SK-N-SH treated with all-trans-retinoic acid at 6 μM for 48 hours (cell line): ENCODE results near the gene CYTL1.

Source experiments
- BACH2 ChIP-seq: fragments of 250-450 bp; sonication (Bioruptor Pico); IDR thresholded peaks from 2 replicates; pipeline ENCODE4 v1.9.0; 2021; ENCODE audit warnings: mild to moderate bottlenecking, borderline replicate concordance
- CSDC2 ChIP-seq: fragments of 250-450 bp; sonication (Bioruptor Pico); IDR thresholded peaks from 2 replicates; pipeline ENCODE4 v1.5.0; 2020; ENCODE audit warnings: mild to moderate bottlenecking, moderate library complexity
- GLIS3 ChIP-seq: fragments of 250-450 bp; sonication (Bioruptor Pico); IDR thresholded peaks from 2 replicates; pipeline ENCODE4 v1.5.0; 2020; ENCODE audit warnings: mild to moderate bottlenecking, moderate library complexity
- PPARA ChIP-seq: fragments of 250-450 bp; sonication (Bioruptor Pico); IDR thresholded peaks from 2 replicates; pipeline ENCODE4 v1.5.0; 2020; ENCODE audit warnings: mild to moderate bottlenecking, borderline replicate concordance
- RARB ChIP-seq: fragments of 250-450 bp; sonication (Bioruptor Pico); IDR thresholded peaks from 2 replicates; pipeline ENCODE4 v1.8.0; 2021; ENCODE audit warnings: mild to moderate bottlenecking, moderate library complexity
- SNAI2 ChIP-seq: fragments of 250-450 bp; sonication (Bioruptor Pico); IDR thresholded peaks from 2 replicates; pipeline ENCODE4 v1.5.0; 2020; ENCODE audit warnings: mild to moderate bottlenecking, moderate library complexity
- TOX ChIP-seq: fragments of 250-450 bp; sonication (Bioruptor Pico); IDR thresholded peaks from 2 replicates; pipeline ENCODE4 v1.8.0; 2021; ENCODE audit warnings: mild to moderate bottlenecking, moderate library complexity, borderline replicate concordance
- TSHZ2 ChIP-seq: fragments of 250-450 bp; sonication (Bioruptor Pico); IDR thresholded peaks from 2 replicates; pipeline ENCODE4 v1.5.0; 2020; ENCODE audit warnings: mild to moderate bottlenecking, moderate library complexity
- ZC3H10 ChIP-seq: fragments of 250-450 bp; sonication (Bioruptor Pico); IDR thresholded peaks from 2 replicates; pipeline ENCODE4 v1.5.1; 2021; ENCODE audit warnings: mild to moderate bottlenecking, moderate library complexity
- ZFP30 ChIP-seq: fragments of 450-650 bp; formaldehyde crosslinking; IDR thresholded peaks from 2 replicates; pipeline ENCODE4 v1.5.0; 2022; ENCODE audit warnings: mild to moderate bottlenecking, moderate library complexity
- ZNF565 ChIP-seq: fragments of 450-650 bp; formaldehyde crosslinking; conservative IDR thresholded peaks from 2 replicates; pipeline ENCODE4 v1.5.0; 2020; ENCODE audit warnings: low read depth, mild to moderate bottlenecking, moderate library complexity
- TF ChIP-seq, protein P1 (sequence below): fragments of 250-450 bp; sonication (Bioruptor Pico); IDR thresholded peaks from 2 replicates; pipeline ENCODE4 v1.8.0; 2020; ENCODE audit warnings: mild to moderate bottlenecking, moderate library complexity, borderline replicate concordance

- TF ChIP-seq, protein P1, sequence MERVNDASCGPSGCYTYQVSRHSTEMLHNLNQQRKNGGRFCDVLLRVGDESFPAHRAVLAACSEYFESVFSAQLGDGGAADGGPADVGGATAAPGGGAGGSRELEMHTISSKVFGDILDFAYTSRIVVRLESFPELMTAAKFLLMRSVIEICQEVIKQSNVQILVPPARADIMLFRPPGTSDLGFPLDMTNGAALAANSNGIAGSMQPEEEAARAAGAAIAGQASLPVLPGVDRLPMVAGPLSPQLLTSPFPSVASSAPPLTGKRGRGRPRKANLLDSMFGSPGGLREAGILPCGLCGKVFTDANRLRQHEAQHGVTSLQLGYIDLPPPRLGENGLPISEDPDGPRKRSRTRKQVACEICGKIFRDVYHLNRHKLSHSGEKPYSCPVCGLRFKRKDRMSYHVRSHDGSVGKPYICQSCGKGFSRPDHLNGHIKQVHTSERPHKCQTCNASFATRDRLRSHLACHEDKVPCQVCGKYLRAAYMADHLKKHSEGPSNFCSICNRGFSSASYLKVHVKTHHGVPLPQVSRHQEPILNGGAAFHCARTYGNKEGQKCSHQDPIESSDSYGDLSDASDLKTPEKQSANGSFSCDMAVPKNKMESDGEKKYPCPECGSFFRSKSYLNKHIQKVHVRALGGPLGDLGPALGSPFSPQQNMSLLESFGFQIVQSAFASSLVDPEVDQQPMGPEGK (CRISPR knock-in tag) = no peak
- no peak for TF ChIP-seq CSDC2 (CRISPR knock-in tag)
- no peak for TF ChIP-seq ZNF565 (CRISPR knock-in tag)
- TF ChIP-seq RARB (CRISPR knock-in tag) = no peak
- TF ChIP-seq BACH2 (CRISPR knock-in tag) = no peak
- no peak for TF ChIP-seq SNAI2 (CRISPR knock-in tag)
- TF ChIP-seq GLIS3 (CRISPR knock-in tag) = no peak
- TF ChIP-seq ZFP30 = no peak
- TF ChIP-seq TOX (CRISPR knock-in tag) = no peak
- no peak for TF ChIP-seq TSHZ2 (CRISPR knock-in tag)
- no peak for TF ChIP-seq PPARA (CRISPR knock-in tag)
- no peak for TF ChIP-seq ZC3H10 (CRISPR knock-in tag)
These were observed 8.3 kb downstream of the CYTL1 start for GRCh38 chr4:5010984-5011383.
